HG02759 (cell line): ENCODE data around the gene GALNT16.
"Not testable (repeated sequence)": the region's sequence is repeated elsewhere in the genome, so short reads cannot be mapped to it uniquely, and the experiment has no call there.

Source experiments
- ATAC-seq: cut with Tn5 transposase; IDR thresholded peaks from one replicate; pipeline ENCODE4 v1.9.1; 2021; ENCODE audit warnings: mild to moderate bottlenecking, moderate library complexity; ENCODE audit not compliant: unreplicated experiment

GALNT16 gene

DNA sequence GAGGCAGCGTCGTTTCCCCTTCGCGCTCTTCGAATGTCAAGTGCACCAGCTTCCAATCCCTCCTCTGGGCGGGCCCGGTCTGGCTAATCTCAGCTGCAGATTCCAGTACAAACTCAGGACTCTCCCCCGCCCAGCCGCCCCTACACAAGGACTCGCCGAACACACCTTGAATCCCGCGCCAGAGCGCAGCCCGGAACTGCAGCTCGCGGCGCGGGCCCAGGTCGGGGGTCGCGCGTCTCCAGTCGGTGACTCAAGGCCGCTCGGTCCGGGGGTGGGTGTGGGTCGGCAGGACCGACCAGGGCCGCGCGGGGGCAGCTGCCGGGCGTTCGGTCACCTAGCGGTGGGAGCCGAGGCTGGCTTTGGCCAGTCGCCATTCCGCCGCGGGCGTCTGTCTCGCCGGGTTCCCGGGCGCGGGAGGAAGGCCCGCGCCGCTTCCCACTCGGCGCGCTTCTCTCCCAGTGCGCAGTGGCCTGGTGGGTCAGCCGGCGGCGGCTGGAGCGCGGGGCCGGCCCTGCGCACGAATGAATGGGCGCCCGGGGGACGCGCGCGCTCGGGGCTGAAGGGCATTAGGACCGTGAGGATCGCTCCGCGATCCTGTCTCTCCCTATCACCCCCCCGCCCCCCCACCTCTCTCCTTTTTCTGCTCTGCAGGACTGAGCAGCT, at the start of gene GALNT16:
Gene GALNT16, plus strand, starts transcription at position 632 of the 663 bp plus-strand sequence. CDS start 133 bp downstream, outside the sequence.
- no peak for ATAC-seq

DNA sequence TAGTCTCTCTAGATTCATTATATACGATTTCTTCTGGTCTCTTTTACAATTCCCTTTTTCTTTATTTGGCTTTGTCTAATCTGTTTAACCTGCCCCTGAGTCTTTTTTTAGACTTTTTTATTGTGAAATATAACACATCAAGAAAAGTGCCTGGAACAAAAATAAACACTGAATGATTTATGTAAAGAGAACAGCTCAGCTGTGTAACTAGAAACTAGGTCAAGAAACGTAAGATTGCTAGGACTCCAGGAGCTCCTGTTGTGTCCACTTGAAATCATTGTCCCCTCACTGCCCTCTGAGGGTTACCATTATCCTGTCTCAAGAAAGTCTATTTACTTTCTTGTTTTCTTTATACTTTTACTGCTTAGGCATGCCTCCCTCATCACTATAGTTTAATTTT, 45.6 kb upstream of the GALNT16 start:
- no peak for ATAC-seq

DNA sequence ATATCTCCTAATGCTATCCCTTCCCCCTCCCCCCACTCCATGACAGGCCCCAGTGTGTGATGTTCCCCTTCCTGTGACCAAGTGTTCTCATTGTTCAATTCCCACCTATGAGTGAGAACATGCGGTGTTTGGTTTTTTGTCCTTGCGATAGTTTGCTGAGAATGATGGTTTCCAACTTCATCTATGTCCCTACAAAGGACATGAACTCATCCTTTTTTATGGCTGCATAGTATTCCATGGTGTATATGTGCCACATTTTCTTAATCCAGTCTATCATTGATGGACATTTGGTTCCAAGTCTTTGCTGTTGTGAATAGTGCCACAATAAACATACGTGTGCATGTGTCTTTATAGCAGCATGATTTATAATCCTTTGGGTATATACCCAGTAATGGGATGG, 42.3 kb upstream of the GALNT16 start:
- not testable (repeated sequence) for ATAC-seq

DNA sequence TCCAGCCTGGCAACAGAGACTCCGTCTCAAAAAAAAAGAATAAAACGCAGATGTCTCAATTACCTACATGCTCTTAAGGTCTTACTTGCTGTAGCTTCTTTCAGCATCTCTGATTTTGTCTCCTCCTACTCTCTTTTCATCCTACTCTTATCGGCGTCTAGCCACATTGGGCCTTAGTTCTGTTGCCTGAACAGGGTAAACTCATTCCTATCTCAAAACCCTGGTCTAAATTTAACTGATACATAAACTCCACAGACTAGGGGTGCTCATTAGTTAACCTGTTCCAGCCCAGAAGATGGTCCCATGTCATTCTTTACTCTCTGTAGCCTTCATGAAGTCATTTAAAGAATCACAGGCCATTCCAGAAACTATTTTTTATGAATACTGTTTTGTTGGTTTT, 35.0 kb upstream of the GALNT16 start:
- no peak for ATAC-seq

DNA sequence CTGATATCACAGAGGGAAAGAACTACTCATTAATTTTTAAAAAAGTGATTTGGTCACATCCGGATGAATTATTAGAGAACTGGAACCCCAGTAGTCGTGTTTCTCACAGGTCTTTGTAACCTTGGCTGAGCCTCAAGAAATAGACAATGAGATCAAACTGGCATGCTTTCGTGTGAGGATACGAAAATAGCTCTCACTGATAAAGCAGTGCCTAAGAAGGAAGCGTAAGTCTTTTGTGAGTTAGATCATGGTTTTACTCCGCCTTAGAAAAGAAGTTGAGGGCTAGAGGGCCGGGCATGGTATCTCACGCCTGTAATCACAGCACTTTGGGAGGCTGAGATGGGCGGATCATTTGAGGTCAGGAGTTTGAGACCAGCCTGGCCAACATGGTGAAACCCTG, 33.8 kb upstream of the GALNT16 start:
- ATAC-seq, result no peak

DNA sequence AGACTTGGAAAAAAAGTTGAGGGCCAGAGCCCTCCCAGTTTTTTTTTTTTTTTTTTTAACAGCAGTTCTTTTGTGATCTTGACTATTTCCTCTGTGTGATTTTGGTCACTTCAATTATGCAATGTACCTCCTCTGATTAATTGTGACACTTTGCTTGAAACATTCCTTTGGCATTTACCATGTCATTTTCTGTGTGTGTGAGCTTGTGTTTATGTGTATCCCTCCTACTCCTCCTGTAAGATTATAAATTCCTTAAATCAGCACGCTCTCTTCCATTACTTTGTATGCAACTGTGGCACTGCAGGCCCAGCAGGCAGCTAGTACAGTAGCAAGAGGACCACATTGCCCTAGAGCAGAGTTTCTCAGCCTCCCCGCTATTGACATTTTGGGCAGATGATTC, 33.2 kb upstream of the GALNT16 start:
- ATAC-seq, result no peak

DNA sequence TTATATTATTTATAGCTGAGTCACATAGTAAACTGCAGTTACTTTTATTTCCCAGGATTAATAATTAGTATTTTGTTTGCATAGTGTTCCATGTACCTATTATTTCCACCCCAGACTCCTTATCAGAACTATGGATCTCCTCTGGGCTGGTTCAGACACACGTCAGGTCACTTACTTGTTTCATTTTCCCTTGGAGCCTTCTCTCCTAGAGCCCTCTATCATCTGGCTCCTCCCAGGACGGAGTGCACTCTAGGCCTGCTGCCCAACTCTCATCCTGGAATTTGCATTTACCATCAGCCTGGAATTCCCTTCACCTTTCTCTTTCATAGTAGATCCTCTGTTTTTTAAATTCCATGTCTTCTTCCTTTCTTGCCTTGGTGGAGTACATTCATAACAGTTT, 28.5 kb upstream of the GALNT16 start:
- no peak for ATAC-seq

DNA sequence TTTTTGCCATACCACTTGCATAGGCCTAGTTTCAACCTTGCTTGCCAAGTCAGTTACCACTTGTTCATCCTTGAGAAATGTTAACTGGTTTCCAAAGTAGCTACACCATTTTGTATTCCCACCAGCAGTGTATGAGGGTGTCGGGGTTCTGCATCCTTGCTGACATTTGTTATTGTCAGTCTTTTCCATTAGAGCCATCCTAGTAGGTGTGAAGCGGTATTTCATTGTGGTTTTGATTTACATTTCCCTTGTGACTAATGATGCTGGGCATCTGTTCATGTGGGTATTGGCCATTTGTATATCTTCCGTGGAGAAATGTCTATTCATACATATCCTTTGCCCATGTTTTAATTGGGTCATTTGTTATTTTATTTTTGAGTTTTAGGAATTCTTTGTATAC, 27.6 kb upstream of the GALNT16 start:
- ATAC-seq, result no peak

DNA sequence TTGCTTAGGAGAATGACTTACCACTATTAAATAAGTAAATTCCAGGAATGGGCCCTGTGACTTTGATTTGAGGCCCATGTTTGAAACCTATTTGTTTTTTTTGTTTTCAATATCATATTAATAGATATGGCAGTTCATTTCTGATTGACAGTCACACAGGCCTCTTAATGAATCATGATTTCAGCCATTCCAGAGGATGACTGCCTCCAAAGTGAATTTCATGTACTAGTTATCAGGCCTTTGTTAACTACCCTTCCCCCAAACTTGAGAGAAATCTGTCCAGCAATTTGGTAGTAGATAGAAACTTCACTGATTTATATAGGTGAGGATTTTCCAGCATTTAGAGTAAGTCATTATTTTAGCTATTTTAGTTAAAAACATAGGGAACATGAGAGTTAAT, 25.9 kb upstream of the GALNT16 start:
- no peak for ATAC-seq

DNA sequence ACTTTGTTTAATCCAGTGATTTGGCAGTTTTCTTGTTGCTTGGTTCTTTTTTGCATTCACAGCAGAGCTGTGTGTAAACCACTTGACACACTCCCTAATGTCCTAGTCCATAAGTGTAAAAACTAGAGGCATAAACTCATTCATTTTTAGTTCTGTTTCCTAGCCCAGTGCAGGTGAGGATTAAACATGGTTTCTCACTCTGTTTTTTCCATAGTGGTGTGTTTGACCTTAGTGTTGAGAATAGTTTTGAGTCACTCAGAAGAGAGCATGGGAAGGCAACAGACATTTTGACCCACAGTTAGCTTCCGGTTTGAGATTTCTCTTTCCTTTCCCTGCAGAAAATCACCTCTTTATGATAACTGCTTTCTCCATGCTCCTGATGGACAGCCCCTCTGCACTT, 24.2 kb upstream of the GALNT16 start:
- ATAC-seq, result no peak

DNA sequence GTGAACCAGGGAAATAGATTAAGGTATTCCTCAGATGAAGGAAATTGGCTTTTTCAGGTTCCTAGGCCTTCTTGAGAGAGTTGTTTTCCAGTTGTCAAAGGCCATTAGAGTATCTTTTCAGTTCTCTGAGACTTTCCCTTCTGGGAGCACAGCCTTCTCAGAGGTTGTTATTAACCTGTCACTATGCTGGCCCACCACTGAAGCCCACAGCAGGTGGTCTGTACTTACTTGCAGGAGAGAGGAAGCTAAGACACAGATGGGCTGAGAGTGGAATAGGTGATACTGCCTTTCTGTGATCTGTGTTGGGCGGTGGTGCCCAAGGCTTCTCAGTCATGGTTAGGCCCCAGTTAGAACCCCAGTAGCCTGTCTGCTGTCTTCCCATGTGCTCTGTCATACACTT, 22.8 kb upstream of the GALNT16 start:
- no peak for ATAC-seq

DNA sequence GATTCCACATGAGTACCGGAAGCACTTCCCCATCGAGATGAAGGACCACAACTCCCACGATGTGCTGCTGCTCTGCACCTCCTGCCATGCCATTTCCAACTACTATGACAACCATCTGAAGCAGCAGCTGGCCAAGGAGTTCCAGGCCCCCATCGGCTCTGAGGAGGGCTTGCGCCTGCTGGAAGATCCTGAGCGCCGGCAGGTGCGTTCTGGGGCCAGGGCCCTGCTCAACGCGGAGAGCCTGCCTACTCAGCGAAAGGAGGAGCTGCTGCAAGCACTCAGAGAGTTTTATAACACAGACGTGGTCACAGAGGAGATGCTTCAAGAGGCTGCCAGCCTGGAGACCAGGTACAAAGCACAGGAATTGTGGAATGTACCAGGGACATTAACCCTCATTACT, 22.4 kb upstream of the GALNT16 start:
- no peak for ATAC-seq

DNA sequence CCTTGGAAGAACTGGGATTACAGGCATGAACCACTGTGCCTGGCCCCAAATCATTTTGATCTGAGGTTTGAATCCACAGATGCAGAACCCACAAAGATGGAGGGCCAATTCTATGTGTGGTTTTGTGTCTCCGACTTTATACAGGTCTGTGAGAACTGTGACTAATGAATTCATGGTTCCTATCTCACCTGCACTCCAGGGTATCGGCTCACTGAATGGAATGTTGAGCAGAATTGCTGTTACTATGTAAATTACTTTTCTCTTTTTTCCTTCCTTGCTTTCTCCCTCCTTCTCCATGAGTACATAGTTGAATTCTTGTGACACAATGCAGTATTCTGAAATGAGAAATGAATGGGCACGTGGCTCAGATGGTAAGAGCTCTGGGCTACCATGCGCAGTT, 21.1 kb upstream of the GALNT16 start:
- ATAC-seq, result no peak

DNA sequence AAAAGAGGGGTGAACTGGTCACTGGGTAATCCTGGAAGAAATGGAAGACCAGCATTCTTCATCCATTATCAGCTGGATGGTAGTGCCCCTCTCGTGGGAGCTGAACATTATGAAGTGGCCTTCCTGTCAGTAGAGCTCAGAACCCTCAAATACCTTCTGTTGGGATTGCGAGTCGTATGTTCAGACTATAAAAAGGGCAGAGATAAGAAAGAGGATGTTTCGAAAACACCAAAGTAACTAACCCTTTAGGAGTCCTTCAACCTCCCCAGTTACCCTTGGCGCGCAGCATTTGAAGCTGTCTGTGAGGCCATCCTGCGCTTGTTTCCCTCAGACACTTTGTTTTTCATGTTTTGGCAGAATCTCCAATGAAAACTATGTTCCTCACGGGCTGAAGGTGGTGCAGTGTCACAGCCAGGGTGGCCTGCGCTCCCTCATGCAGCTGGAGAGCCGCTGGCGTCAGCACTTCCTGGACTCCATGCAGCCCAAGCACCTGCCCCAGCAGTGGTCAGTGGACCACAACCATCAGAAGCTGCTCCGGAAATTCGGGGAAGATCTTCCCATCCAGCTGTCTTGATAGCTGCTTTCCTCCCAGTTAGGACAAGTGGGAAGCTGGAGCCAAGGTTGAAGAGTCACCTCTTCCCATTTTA, 19.3 kb upstream of the GALNT16 start:
- no peak for ATAC-seq

DNA sequence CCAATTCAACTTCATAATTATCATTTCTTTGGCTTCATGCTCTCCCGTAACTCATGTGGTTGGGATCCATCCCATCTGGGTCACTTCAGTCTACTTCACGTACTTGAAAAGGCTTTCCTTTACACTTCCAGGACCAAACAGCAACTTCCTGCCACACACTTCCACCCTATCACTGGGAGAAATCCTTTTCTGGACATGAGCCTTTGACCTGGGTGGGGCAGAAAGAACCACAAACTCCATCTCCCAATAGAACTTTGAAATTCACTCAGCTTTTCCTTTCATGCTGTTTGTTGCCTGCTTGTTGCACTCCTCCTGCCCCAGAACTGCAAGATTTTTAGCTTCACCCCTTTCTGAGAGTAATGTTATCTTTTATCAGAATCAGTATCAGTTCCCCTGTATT, 18.4 kb upstream of the GALNT16 start:
- ATAC-seq, result no peak

DNA sequence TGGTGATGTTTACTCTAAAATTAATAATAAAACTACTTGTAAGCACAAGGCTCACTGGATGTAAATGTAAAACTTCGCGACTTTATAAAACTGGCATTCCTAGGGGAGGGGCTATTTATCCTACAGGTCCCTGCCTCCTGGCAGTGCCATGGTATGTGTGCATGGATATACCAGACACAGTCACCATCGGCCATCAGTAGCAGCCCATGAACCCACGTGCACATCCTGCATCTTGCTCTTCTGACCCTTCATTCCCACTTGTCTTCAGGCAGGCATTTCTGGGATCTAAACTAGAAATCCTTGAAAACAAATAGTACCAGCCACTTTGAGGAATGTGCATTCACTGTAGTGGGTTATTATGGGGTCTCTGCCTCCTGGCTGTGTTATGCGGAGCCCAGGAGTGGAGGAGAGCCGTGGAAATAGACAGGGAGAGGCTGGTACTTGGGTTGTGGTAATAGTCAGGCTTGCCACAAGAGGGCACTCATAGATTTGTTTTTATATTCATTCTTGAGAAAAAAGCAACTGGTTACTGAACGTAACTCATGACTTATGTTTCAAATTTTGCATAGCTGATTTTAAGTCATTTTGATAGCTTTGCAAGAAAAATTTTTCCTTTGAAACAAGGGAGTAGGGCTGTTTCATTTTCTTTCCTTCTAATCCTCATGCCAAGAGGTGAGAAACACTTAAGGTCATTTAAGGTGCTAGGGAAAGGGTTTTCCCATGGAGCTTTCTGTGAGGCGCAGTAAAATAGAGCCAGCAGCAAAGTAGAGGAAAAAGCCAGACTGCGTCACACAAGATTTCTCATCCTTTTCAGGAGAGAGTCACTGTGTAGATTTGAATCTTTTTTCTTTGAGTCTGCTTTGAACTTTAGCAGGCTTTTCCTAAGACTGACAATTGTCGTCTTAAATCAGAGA, 17.4 kb upstream of the GALNT16 start:
- no peak for ATAC-seq

DNA sequence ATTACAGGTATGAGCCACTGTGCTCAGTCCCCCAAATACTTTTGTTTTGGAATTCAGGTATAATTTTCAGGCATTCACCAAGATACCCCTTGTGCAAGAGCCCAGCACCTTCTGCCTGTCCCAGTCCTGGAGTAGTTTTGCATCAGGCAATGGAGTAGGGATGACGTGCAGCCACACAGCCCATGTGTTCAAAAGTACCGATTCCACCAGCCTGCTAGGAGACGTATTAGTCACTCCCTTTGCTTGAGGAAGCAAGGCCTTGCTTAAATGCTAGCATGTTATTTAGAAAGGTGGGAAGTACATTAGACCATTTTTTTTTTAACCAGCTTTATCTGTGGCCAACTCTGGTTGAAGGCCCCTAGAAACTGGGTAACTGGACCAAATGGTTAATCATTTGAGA, 15.0 kb upstream of the GALNT16 start:
- ATAC-seq, result no peak

DNA sequence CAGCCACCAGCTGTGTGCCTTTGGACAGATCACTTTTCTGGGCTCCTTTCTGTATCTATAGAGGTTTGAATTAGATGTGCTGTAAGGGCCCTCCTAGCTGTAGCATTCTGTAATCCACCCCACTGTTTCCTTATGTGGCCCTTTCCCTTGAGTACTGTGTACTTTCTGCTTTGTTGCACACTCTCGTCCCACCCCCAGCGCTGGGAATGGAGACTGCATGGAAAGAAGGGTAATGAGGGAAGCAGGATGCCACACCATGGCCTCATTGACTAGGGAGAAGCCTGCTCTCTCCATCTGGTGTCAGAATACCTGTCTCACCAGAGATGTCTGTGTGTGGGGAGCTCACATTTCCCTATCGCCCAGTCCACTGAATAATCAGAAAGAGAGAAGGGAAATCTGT, 13.6 kb upstream of the GALNT16 start:
- ATAC-seq, result no peak

DNA sequence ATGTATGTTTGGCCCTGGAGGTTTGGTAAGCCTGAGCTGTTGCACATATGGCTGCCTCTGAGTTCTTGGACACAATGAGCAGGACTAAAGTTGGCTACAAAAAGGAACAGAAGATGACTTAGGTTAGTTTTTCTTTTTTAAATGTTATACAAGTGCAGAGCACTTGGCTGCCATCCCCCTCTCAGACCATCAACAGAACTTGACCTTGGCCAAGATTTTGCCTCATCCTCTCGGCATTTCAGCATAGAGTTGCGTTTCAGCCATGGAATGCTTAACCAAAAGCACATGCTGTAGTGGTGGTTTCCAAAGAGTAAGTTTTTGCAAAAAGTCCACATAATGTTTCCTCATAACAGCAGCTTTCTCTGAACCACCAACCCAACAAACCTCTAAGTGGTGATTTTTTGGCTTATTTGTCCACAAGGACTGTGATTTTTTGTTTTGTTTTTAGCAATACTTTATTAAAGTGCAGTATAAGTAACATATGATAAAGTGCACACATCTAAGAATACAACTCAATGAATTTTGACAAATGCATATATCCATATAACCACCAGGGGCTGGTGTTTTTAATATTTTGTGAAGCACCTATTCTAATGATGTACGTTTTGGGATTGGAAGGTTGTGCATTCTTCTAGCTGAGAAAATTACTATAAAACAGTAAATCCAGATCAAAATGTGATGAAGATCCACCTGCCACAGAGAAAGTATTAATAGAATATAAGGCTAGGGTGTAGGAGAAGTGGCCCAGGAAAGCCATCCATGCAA, 12.1 kb upstream of the GALNT16 start:
- ATAC-seq, result no peak

DNA sequence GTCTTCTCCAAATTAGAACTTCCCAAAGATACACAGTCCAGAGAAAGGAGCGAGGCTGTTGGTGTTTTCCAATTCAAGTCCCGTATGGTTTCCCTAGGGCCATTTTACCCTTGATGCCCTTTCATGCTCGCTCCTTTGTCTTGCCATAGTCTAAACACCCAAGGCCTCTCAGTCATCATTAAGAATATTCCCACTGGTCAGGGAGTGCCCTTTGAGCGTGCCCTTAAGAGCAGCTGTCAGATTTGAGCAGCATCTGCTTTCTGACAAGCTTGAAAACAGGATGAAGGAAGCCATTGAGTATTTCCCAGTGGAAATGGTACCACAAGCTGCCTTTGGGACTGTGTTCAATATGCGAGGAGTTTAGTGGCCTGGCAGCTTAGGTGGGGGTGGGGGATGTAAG, 10.4 kb upstream of the GALNT16 start:
- no peak for ATAC-seq

DNA sequence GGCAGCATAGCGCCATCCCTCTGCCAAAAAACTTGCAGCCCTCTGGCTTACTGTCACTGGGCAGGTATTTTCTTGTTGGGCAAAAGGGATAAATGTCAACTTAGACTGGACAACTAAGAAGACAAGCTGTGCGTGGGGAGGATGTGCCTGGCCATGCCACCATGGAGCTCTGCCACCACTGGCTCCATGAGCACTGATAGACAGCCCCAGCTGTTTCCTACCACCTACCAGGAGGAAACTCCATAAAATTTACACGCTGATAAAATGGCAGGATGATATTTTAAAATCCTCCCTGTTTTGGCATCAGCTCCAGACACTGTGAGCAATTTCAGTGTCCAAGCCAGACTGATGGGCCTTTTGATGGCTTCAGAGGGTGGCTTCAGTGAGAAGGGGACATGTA, 7.1 kb upstream of the GALNT16 start:
- ATAC-seq, result no peak
